GM04504 (cell line): ENCODE measurements around the gene KLF6.

Experiments used
- DNase-seq: peaks from one replicate; pipeline ENCODE4 v3.0.0-alpha.2; 2012; ENCODE audit warnings: low read depth

KLF6 gene

DNA sequence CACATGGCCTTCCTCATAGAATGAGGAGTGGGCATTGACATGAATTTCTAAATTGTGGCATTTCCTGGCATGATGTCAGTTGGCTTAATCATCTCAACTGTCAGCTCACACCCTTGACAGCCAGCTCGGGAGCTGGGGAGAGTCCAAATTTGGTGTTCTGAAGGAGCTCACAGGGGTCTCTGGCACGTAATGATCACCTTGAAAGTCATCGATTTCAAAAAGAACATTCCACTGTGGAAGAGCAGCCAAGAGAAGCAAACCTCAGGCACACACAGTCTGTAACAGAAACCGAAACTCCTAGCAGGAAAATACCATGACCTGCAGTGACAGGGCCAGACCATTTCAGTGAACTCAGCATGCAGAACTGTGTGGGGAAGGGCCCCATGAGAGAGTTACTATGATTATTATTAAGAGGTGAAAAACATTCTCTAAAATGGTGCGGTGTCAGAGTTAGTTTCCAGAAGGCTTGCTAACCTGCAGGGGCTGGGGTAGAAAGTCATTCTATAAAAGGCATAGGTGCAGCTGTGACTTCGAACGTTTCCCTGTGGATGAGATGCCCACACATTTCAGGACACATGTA lies 26.4 kb upstream of the KLF6 start:
- DNase-seq: no peak

DNA sequence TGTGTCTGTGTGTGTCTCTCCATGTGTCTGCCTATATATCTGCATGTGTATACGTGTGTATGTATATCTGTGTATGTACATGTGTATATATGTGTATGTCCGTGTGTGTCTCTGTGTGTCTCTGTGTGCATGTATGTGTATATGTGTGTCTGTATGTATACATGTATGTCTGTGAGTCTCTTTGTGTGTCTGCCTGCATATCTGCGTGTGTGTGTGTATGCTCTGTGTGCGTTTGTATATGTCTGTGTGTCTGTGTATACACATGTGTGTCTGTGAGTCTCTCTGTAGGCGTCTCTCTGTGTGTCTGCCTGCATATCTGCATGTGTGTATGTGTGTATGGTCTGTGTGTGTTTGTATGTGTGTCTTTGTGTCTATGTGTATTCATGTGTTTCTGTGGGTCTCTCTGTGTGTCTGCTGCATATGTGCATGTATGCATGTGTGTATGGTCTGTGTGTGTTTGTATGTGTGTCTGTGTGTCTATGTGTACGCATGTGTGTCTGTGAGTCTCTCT lies 23.7 kb upstream of the KLF6 start:
- DNase-seq: no peak

DNA sequence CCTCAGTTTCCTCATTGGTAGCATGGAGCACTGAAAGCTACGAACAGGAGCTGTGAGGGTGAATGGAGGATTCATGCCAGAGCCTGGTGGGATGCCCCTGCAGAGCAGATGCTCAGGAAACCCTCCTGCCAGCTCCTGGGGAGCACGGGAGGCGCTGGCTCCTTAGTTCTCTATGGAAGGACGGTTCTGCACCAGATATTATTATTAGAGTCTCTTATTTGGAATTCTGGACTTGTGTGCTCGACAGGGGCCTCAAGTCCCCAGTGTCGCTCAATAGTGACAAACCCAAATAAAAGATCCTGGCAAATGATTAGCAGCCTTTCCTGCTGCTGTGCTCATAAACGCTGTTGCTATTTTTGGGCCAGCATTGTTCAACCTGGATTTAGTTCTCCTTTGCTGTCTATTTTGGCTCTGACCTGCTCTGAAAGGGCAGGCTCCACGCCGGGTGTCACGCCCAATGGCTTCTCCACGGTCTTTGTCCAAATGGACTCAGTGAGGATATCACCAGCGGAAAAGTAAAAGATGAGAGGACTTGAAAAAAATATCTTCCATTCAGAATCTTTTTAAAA lies 23.0 kb upstream of the KLF6 start:
- DNase-seq: no peak

DNA sequence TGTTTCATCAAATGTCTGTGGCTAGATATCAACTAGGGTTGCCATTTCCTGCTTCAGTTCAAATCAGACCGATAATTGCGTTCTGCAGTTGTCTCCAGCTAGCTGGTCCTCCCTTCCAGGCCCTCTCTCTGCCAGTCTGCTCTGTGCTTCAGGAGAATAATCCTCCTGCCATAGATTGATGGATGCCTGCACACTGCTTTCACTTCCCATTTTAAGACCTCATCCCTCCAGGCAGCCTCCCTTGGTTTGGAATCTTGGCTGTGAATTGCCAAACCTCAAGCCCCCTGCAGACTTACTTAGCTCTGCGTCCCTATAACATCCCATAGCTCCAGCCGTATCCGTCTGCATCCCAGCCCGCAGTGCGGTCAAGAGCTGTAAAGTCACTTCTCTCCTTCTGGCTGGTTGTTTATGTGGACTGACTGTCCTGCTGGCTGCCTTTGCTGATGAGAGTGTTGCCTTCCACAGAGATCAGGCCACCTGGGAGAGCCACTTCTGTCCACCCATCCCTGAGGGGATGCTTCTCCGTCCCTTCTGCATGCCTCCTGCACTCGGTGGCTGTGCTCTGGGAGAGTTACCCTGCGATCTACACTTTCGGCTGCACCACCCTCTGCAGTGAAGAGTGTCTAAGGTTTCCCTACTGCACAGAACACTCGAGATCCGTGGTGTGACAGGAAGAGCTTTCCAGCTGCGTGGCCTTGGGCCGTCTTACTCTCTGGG lies 22.4 kb upstream of the KLF6 start:
- no peak for DNase-seq

DNA sequence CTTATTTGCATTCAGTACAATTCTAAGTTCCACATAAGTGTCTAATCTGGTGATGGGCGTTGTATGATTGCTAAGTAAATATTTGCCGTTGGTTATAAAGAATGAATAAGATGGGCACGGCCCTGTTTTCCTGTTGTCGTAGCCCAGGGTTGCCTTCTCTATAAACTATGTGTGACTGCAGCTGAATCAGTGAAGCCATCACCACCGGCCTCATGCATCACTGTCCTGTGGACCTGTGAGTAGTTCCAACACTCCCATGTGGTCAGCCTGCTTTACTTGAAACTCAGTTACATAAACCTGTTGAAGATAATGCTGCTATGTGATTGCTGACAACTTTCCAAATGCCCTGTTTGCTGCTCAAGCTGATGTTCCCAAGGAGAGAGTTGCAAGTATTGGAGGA lies 21.6 kb upstream of the KLF6 start:
- DNase-seq: no peak

DNA sequence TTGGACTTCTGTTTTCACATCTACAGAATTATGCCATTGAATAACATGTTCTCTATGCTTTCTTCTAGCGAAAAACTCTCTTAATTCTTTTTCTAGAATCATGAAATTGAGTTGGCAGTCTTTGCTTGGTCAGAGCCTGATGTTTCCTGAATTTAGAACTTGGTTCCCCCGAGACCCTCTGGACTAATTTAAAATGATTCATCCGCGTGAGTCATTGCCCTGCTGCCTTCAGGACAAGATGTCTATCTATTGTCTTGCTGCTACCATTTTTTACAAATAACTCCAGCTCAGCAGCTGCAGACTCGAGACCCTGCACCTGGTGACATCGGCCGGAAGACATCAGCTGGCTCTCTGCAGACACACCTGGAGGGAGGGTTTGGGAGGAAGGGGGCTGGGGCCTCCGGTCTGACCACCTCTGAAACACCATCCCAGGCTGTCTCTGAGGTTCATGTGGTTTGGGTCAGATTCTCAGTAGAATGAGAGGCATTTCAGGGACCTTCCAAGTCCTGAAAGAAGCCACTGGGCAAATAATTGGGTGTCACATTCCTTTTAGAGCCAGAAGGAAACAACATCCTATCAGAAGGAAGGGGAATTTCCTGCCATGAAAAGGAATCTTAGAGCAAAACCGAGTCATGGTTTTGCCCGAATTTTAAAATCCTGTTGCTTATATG lies 20.9 kb upstream of the KLF6 start:
- DNase-seq: peak; percentile 54

DNA sequence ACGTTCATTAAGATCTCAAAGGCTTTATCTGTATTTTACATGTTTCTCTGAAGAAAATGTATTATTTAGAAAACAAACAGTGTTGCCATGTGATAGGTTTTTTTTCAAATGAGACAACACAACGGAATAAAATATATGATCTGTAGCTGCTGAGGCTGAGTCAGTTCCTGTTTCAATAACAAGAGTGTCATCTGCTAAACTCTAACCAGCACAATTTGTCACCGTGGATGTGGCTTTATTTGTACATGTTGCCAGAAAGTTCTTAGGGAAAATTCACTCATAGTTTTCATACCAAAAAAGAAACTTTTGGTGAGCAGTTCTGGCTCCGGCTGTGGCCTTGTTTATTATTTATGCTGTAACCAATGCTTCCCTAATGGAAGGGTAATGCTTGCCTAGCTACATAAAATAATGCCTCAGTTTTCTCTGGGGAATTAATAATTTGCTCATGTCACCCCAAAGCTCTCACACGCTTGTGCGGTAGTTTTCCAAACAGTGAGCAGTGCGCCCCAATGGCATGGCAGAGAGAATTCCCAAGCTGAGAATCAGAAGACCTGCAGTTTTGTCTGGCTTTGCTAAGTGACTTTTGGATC lies 20.3 kb upstream of the KLF6 start:
- DNase-seq: peak; percentile 90

DNA sequence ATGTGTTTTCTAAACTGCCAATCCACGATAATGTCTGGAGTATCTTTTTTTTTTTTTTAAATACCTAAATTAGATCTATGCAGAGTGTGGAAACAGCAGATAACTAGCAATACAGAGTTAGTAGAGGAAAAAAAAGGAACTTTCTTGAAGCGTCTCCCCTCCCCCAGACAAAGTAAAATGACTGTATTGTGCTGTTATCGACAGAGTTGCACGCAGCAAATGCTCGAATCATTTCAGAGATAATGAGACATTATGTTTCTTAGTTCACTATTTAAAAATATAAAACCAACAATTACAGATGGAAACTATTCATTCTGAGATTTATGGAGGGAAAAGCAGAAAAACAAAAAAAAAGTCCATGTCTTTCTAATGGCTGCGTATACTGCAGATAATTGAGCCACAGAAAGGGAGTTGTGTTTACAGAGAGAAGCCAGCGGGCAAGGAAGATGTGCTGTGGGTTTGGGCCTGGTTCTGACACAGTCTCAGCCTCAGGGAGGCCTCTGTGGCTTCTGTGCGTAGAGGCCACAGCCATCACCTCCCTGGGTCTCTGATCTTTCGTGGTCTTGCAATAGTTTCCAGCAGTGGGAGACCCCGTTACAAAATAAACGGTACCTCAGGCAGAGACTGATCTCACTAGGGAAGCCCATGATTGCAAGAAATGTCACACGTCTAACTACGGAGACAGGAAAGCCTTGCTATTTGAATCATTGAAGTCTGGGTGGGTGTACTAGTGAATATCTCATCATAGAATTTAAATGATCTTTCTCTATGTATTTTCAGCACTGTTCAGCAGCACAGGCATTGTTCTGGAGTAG lies 19.1 kb upstream of the KLF6 start:
- no peak for DNase-seq

DNA sequence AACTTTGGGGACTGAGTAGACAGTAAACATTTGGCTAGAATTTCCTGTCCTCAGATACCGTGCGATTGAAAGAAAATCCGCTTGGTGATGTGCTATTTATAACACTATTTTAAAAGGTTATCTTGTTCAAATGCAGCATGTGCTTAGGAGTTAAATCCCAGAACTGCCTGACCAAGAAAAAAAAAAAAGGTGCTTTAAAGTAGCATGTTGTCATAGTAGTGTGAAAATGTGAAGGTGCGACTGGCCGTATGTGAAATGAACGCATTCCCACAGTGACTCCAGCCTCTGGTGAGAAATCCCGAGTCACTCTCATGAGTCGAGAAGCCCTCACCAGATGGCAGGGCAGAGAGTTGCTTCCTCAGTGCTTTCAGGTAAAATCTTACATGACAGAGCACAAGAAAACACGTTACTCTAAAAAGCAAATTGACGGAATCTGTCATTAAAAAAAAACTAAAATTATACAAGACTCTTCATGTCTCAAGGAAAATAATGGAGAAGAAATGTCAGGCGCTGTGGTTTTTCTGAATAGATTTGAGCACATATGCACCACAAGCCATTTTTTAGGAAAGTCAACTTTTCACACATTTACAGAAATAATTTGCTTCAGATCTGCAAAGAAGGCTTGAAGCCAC lies 18.4 kb upstream of the KLF6 start:
- no peak for DNase-seq

DNA sequence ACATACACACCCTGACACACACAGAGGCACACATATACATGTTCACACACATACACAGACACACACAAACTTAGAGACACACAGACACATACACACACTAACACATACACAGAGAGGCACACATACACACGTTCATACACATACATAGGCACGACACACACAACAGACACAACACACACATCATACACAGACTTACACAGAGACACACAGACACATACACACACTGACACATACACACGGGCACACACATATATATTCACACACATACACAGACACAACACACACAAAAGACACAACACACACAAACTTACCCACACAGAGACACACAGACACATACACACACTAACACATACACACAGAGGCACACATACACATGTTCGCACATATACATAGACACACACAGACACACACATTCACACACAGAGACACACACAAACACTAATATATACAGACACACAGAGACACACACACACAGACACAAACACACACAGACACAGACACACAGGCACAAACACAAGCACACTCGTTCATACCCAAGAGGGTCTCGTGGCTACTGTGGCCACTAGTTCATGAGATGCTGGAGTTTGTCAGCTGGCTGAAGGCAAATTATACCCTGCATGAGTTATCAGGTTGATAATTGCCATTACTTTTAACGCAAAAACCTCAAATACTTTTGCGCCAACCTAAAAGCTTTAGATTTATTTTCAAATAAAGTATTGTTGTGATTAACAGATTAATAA lies 17.7 kb upstream of the KLF6 start:
- no peak for DNase-seq

DNA sequence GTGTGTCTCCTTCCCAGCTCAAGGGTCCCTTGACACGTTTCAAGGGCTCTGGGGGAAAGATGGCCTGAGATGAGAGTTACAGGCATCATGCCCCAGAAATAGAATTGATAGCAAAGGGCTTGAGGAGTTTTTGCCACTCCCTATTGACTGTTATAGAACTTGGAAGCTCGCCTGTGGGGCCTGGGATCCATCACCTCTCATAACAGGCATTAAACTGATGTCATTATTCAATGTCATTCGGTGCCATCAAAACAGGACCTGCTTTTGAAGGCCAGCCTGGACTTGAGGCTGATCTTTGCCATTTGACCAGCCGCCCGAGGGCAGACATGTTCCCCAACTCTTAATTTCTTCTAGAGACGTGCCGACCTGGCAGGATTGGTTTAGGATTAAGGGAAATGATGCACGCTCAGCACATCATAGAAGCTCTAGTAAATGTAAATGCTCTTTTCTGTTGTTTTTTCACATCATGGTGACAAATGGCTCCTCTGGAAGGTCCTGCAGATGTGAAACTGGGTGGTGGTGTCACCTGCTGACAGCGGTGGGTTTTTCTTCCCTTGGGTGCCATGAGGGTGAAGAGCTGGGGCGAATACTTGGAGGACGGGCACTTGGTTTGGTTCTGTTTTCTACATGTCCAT lies 16.7 kb upstream of the KLF6 start:
- DNase-seq: no peak

DNA sequence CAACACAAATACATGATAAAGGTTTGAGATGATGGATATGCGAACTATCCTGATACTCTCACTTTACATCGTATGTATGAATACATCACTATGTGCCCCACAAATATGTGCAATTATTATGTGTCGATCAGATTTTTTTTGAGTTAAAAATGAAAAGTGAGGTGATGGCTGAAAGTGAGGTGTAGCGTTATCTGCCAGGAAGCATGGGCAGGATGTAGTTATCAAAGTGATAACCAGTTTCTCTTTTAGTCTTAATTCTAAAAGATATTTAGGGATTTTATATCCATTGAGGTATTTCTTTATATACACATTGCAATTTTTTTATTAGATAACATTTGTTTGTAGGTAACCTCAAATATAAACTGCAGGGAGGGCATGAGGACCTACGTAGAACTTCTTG lies 15.6 kb upstream of the KLF6 start:
- no peak for DNase-seq

DNA sequence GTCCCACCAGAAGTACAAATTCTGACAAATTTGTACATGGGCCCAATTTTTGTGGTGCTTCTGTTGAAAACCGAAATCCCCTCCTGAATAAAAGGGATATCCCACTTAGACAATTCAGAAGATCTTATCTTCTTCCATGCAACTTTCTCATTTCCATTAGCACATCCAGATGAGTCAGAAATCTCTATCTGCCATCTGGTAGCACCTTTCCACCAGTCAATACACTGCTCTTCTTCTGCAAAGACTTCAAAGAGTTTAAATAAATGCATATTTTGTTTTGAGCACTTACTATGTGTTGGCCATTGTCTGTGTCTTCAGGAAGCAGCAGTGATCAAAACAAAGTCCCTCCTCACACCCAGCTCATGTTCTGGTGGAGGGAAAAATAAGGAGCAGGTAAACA lies 12.7 kb upstream of the KLF6 start:
- DNase-seq: no peak

DNA sequence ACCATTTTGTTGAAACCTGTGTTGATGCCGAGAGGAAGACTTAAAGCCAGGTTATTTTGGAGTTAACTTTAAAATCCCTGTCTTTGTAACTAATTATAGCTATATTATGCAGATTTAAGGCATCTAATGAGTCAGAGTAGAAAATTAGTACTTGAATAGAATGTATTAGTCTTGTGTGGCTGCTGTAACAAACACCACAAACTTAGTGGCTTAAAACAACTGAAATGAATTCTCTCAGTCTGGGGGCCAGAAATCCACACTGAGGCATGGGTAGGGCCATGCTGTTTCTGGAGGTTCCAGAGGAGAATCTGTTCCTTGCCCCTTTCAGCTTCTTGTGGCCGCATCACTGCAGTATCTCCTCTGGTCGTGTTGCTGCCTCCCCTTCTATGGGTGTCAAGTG lies 8.5 kb upstream of the KLF6 start:
- no peak for DNase-seq

DNA sequence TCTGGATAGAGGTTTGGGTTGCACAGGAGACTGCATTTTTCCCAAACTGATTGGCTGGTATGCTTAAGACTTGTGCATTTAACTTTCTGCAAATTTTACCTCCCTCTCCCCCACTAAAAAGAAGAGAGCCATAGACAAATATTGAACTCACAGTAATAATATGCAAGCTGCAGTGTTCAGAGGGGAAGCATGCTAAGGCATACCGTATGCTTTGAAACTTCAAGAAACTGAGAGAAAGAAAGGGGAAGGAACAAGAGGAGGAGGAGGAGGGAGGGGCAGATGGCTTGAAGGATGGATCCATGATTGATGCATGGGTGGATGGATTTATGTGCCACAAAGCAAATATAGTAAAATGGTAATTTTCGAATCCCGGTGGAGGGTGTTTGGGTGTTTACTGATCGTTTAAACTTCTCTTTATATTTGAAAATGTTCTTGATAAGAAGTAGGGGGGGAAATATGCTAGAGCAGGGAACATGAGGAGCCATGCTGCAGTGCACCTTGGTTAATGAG lies 7.8 kb upstream of the KLF6 start:
- DNase-seq: no peak

DNA sequence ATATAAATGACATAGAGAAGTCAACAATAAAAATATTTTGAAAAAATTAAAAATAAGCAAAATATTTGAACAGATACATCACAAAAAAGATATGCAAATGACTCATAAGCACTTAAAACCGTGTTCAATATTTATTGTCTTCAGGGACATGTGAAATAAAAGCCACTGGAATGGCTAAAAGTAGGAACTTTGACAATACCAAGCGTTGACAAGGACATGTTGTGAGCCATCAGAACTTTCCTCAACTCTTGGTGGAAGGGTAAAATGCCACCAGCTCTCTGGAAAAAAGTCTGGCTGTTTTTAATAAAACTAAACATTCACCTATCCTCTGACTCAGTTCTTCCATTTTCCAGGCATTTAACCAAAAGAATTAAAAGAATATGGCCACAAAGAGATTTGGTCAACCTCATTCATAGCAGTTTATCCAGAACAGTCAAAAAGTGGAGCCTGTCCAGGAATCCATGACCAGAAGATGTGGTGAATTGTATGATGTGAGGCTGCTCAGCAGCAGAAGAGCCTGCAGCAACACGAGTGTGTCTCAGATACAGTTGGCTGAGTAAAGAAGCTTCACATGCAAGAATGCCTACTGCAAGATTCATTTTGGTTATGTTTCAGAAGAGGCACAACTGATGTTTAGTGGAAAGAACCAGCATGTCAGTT lies 7.1 kb upstream of the KLF6 start:
- DNase-seq: no peak

DNA sequence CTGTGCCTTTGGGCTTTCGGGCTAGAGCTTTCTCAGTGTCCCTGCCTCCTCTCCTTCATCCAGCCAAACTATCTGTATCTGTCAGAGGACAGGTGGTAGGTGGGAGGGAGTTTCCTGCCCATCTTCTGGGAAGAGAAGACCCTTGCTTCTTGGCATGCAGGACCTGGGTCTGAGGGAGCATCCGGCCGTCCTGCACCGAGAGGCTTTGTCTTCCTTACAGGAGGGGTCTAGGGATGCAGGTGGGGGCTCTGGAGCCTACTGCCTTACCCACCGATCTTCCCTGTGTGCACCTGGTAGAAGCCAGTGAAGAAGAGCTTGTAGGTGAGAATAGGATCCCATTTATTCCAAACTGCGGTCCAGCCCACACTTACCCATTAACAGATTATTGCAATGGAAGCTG lies 5.8 kb upstream of the KLF6 start:
- no peak for DNase-seq

DNA sequence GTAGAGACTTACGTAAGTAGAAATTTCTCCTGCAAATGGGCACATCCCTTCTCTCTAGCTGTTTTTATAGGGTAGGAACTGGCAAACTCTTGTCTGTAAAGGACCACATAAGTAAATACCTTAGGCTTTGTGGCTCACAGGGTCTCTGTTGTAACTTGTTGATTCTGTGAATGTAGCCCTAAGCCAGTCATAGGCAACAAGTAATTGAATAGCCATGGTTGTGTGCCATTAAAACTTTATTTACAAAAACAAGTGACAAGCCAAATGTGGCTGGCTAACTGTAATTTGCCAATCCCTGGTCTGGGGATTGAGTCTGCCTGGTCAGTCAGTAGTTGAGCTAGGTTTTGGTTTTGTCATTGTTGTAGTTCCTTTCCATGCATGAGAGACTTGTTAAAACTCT lies 5.3 kb upstream of the KLF6 start:
- no peak for DNase-seq

DNA sequence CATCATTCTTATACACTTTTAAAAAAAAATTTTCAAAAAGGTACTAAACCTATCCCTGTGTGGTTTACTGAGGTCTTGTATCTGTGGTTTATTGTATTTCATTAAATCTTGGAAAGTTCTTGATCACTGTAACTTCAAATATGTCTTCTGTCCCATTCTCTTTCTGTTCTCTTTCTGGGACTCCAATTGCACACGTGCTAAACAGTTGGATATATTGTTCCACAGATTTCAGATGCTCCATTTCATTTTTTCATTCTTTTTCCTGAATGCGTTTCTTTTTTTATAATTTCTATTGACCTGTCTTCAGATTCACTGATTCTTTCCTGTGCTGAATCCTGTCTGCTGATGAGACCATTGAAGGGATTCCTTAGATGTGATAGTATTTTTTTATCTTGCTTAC lies 4.6 kb upstream of the KLF6 start:
- no peak for DNase-seq
